IPS-18a (cell line): Measurements from ENCODE around the gene ZNF512B.

Experiments
- H3K27ac ChIP-seq: one replicate; pipeline ENCODE4 v1.5.1; 2013; ENCODE audit warnings: low read length
- H3K27me3 ChIP-seq: one replicate; pipeline ENCODE4 v1.6.1; 2013; ENCODE audit warnings: mild to moderate bottlenecking, low read length; ENCODE audit not compliant: control insufficient read depth, insufficient read depth
- H3K36me3 ChIP-seq: one replicate; pipeline ENCODE4 v1.6.1; 2013; ENCODE audit warnings: low read depth, low read length; ENCODE audit not compliant: control insufficient read depth
- H3K4me1 ChIP-seq: one replicate; pipeline ENCODE4 v1.6.1; 2013; ENCODE audit warnings: low read depth, low read length; ENCODE audit not compliant: control insufficient read depth
- H3K4me3 ChIP-seq: one replicate; pipeline ENCODE4 v1.5.1; 2013; ENCODE audit warnings: low read length
- H3K9ac ChIP-seq: one replicate; pipeline ENCODE4 v1.6.1; 2013; ENCODE audit warnings: mild to moderate bottlenecking, low read length, moderate library complexity
- H3K9me3 ChIP-seq: one replicate; pipeline ENCODE4 v1.6.1; 2013; ENCODE audit warnings: low read depth, low read length; ENCODE audit not compliant: control insufficient read depth

The ZNF512B gene

GRCh38 chr20:63942250-63942951 lies 27.3 kb downstream of the ZNF512B start:
- Histone ChIP-seq H3K36me3 (peaks cover 32% of the 10 kb centered on the region), H3K9ac (no peak overlapping the region), H3K4me3 (no peak overlapping the region), H3K27me3 (no peaks in the 10 kb centered on the region), H3K4me1 (no peaks in the 10 kb centered on the region), H3K9me3 (no peaks in the 10 kb centered on the region), H3K27ac (peak overlapping the region; percentile 41)

GRCh38 chr20:63941282-63942081 lies 28.2 kb downstream of the ZNF512B start:
- Histone ChIP-seq H3K4me3 (peak overlapping the region; percentile 3), H3K36me3 (peaks cover 32% of the 10 kb centered on the region), H3K9me3 (no peaks in the 10 kb centered on the region), H3K4me1 (no peaks in the 10 kb centered on the region), H3K27ac (no peak overlapping the region), H3K9ac (no peak overlapping the region), H3K27me3 (no peaks in the 10 kb centered on the region)

DNA sequence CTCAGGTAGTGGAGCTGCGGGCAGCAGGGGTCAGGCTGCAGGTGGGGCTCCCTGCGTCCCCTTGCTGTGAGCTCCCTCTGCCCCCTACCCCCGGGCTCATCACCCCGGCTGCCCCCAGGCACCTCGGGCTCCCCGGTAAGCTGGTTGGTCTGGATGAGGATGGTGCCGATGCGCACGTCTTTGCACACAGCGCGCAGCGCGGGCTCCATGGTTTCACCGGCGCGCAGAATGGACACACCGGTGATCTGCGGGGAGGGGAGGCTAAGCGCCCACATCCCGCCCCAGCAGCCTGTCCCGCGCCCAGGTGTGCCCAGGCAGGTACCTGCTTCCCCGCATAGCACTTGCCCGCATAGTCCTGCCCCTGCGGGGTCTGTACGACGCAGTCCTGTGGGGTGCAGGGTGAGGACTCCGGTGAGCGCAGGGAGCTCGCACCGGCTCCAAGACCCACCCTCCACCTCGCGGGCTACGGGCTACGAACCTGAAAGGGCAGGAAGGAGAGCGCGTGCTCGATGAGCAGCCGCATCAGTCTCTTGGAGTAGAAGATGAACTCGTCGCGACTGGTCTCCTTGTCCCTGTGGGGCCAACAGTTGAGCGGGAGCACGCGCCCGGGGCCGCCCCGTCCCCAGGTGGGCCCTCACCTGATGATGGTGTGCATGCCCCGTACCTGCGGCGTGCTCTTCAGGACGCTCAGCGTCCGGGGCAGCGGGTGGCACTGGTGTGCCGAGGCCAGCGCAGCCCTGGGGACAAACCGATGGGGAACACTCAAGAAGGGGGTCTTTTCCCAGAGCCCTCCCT lies 29.1 kb downstream of the ZNF512B start:
- H3K36me3 ChIP-seq: peaks cover 29% of the 10 kb centered on the region
- no peaks in the 10 kb centered on the region for H3K27me3 ChIP-seq
- H3K4me3 ChIP-seq: no peak overlapping the region
- H3K27ac ChIP-seq: no peak overlapping the region
- no peaks in the 10 kb centered on the region for H3K9me3 ChIP-seq
- H3K9ac ChIP-seq: no peak overlapping the region
- no peaks in the 10 kb centered on the region for H3K4me1 ChIP-seq

- no peaks in the 10 kb centered on the region for H3K4me1 ChIP-seq
- no peak overlapping the region for H3K4me3 ChIP-seq
- no peak overlapping the region for H3K27ac ChIP-seq
- no peaks in the 10 kb centered on the region for H3K27me3 ChIP-seq
- peaks cover 27% of the 10 kb centered on the region for H3K36me3 ChIP-seq
- H3K9me3 ChIP-seq: no peaks in the 10 kb centered on the region
- no peak overlapping the region for H3K9ac ChIP-seq
Observed at GRCh38 chr20:63940071-63940471, 29.7 kb downstream of the ZNF512B start.

DNA sequence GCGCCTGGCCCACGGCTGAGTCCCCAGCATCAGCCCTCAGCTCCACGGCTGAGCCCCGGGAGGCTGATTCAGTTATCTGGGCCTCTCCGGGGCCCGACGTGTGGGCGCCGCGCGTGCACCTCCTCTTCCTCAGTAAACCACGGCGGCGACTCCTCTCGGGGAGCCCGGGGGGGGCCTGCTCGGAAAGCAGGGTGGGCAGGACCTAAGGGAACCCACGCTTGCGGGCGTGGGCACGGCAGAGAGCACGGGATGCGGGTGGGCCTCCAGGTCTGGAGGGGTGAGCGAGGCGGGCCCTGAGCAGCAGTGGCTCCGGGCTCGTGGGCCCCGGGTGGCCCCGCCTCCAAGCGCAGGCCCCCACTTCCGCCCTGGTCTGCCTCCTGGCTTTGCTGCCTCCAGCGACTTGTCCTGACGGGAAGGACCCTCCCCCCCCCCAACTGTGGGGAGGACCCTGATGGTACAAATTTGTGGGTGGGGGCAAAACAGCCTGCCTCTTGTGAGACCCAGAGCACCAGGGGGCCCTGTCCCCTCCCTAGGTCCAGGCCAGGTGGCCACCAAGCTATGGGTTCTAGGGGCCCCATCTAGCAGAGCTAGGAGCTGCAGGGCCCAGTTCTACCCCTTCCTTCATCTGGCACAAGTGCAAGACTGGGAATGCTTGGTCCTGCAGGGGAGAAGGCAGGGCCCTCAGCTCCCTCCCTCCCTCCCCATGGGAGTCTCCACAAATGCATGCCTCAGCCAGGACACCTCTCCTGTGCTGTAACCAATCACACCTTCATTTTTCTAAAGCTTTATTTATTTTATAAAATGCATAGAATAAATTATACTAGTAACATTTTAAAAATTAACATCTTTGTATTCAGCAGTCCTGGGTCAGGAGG lies 30.4 kb downstream of the ZNF512B start:
- Histone ChIP-seq H3K4me3 (no peak overlapping the region), H3K36me3 (peaks cover 21% of the 10 kb centered on the region), H3K9ac (no peak overlapping the region), H3K4me1 (no peaks in the 10 kb centered on the region), H3K27me3 (no peaks in the 10 kb centered on the region), H3K27ac (no peak overlapping the region), H3K9me3 (no peaks in the 10 kb centered on the region)

DNA sequence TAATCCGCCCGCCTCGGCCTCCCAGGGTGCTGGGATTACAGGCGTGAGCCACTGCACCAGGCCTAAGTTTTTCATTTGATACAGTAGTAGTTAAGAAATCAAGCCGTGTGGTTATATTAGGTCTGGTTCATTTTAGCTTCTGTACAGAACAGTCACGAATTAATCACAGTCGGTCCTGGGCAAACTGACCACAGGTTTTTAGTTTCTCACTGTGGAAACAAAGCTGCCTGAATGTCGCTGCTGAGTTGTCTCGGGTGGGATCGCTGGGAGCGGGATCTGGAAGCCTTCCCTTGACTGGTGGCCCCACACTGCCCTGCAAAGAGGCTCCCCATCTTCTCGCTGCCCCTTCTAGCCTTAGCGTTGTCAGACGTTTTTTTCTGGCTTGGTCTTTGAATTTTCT lies 32.1 kb downstream of the ZNF512B start:
- Histone ChIP-seq H3K4me1 (no peaks in the 10 kb centered on the region), H3K4me3 (no peak overlapping the region), H3K36me3 (peaks cover 9% of the 10 kb centered on the region), H3K27ac (no peak overlapping the region), H3K27me3 (no peaks in the 10 kb centered on the region), H3K9ac (no peak overlapping the region), H3K9me3 (no peaks in the 10 kb centered on the region)

DNA sequence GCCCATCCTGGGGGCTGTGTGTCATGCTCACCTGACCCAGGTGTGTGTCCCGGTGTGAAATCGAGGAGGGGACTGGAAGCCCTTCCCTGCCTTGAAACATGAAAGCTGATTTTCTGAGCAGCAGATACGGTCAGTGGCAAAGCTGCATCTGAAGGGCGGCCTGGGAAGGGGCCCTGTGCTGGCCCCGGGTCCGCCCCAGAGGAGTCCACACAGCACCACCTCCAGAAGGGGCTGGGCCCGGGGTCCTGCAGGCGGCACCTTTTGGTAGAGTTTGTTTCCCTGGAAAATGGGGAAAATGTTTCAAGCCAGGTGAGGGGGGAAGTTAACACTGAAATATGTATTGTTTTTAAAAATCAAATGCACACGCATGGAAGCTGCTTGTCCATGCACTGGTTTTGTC lies 34.3 kb downstream of the ZNF512B start:
- Histone ChIP-seq H3K36me3 (peaks cover 21% of the 10 kb centered on the region), H3K4me1 (no peaks in the 10 kb centered on the region), H3K27ac (no peak overlapping the region), H3K9me3 (no peaks in the 10 kb centered on the region), H3K9ac (no peak overlapping the region), H3K27me3 (no peaks in the 10 kb centered on the region), H3K4me3 (no peak overlapping the region)

DNA sequence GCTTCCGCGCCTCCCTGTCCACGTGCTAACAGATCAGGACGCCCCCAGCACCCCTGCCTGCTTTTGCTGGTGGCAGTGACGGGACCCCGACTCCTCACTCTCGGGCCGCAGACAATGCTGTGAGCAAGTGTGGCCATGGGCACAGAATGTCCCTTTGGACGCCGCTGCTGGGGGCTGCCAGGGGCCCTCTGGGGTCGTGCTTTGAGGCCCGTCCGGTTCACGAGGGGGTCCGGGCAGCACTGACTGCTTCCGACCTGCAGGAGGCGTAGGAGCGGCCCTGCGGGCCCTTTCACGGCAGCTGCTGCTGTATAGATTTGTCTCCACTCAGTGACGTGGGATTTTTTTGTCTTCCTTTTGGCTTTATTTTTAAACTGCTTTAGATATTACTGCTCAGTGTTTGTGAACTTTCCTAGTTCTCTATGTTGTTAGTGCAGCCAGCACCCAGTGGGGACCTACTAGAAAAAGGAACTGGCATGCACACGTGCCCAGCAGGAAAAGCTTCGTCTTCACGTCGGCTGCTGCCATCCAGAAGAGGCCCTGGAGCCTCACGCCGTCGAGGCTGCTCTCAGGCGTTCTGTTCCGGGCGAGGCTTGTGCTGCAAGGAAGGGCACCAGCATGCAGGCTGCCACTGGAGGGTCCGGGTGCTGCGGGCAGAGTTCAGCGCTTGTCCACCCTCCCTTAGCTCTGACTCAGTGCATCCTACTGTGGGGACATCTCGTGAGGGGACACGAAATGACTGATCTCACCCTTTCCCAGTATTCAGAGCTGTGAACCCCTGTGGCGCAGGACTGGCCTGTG lies 35.3 kb downstream of the ZNF512B start:
- H3K36me3 ChIP-seq: peaks cover 20% of the 10 kb centered on the region
- no peak overlapping the region for H3K27ac ChIP-seq
- H3K9me3 ChIP-seq: no peaks in the 10 kb centered on the region
- H3K4me3 ChIP-seq: no peak overlapping the region
- no peaks in the 10 kb centered on the region for H3K4me1 ChIP-seq
- no peaks in the 10 kb centered on the region for H3K27me3 ChIP-seq
- H3K9ac ChIP-seq: no peak overlapping the region

GRCh38 chr20:63933646-63934045 lies 36.1 kb downstream of the ZNF512B start:
- Histone ChIP-seq H3K4me1 (no peaks in the 10 kb centered on the region), H3K27me3 (no peaks in the 10 kb centered on the region), H3K9me3 (no peaks in the 10 kb centered on the region), H3K4me3 (no peak overlapping the region), H3K27ac (no peak overlapping the region), H3K36me3 (peaks cover 28% of the 10 kb centered on the region), H3K9ac (no peak overlapping the region)

- no peak overlapping the region for H3K9ac ChIP-seq
- no peaks in the 10 kb centered on the region for H3K4me1 ChIP-seq
- H3K27me3 ChIP-seq: no peaks in the 10 kb centered on the region
- peaks cover 34% of the 10 kb centered on the region for H3K36me3 ChIP-seq
- H3K4me3 ChIP-seq: no peak overlapping the region
- H3K27ac ChIP-seq: no peak overlapping the region
- H3K9me3 ChIP-seq: no peaks in the 10 kb centered on the region
Observed at GRCh38 chr20:63932606-63933160, 37.0 kb downstream of the ZNF512B start.
